Loucy (cell line): ENCODE results near the gene PTPN21.

Experiments used
- H2AFZ ChIP-seq: fragments of 200-600 bp; sonication (generic); 2 replicates; pipeline ENCODE4 v1.6.0; 2016; ENCODE audit warnings: antibody characterized with exemption, mild to moderate bottlenecking, low read length, moderate library complexity
- H3F3A ChIP-seq: fragments of 200-600 bp; 2 replicates; pipeline ENCODE4 v1.6.0; 2016; ENCODE audit warnings: antibody characterized with exemption, low read depth, mild to moderate bottlenecking
- H3K27me3 ChIP-seq: fragments of 200-600 bp; sonication (generic); 2 replicates; pipeline ENCODE4 v1.6.1; 2014; ENCODE audit warnings: low read length, mild to moderate bottlenecking; ENCODE audit not compliant: insufficient read depth, poor library complexity, severe bottlenecking
- H3K36me3 ChIP-seq: fragments of 200-600 bp; sonication (generic); 2 replicates; pipeline ENCODE4 v1.6.1; 2016; ENCODE audit warnings: low read length; ENCODE audit not compliant: insufficient read depth
- H3K4me1 ChIP-seq: fragments of 200-600 bp; sonication (generic); 2 replicates; pipeline ENCODE4 v1.5.1; 2014; ENCODE audit warnings: low read length, mild to moderate bottlenecking; ENCODE audit not compliant: insufficient read depth, poor library complexity, severe bottlenecking
- H3K4me2 ChIP-seq: fragments of 200-600 bp; sonication (generic); 2 replicates; pipeline ENCODE4 v1.6.0; 2014; ENCODE audit warnings: antibody characterized with exemption, low read length, low read depth, mild to moderate bottlenecking; ENCODE audit not compliant: poor library complexity, severe bottlenecking
- H3K4me3 ChIP-seq: fragments of 200-600 bp; sonication (generic); 2 replicates; pipeline ENCODE4 v1.5.1; 2014; ENCODE audit warnings: low read length, mild to moderate bottlenecking, mixed read lengths; ENCODE audit not compliant: poor library complexity, severe bottlenecking
- H3K79me2 ChIP-seq: fragments of 200-600 bp; sonication (generic); 2 replicates; pipeline ENCODE4 v1.6.1; 2014; ENCODE audit warnings: low read length; ENCODE audit not compliant: insufficient read depth
- H3K9ac ChIP-seq: fragments of 200-600 bp; sonication (generic); 2 replicates; pipeline ENCODE4 v1.6.0; 2014; ENCODE audit warnings: mild to moderate bottlenecking, low read depth, low read length, moderate library complexity; ENCODE audit not compliant: poor library complexity, severe bottlenecking
- H3K9me2 ChIP-seq: fragments of 200-600 bp; sonication (generic); replicated peaks from 2 replicates; pipeline ENCODE4 v1.6.1; 2016; ENCODE audit warnings: low read depth, low read length, mixed read lengths
- H3K9me3 ChIP-seq: fragments of 200-600 bp; sonication (generic); 2 replicates; pipeline ENCODE4 v1.6.1; 2014; ENCODE audit warnings: mild to moderate bottlenecking, antibody characterized with exemption, low read length, low read depth; ENCODE audit not compliant: insufficient read depth
- H4K20me1 ChIP-seq: fragments of 200-600 bp; sonication (generic); 2 replicates; pipeline ENCODE4 v1.6.0; 2014; ENCODE audit warnings: antibody characterized with exemption, low read length, mild to moderate bottlenecking; ENCODE audit not compliant: insufficient read depth, poor library complexity, severe bottlenecking
- CTCF ChIP-seq: fragments of 200-600 bp; sonication (generic); conservative IDR thresholded peaks from 2 replicates; pipeline ENCODE4 v1.5.1; 2014; ENCODE audit warnings: mild to moderate bottlenecking, antibody characterized with exemption, low read length
- EZH2phosphoT487 ChIP-seq: fragments of 200-600 bp; IDR thresholded peaks from 2 replicates; pipeline ENCODE4 v1.6.1; 2018; ENCODE audit warnings: antibody characterized with exemption, mild to moderate bottlenecking, moderate library complexity, borderline replicate concordance

Gene PTPN21

DNA sequence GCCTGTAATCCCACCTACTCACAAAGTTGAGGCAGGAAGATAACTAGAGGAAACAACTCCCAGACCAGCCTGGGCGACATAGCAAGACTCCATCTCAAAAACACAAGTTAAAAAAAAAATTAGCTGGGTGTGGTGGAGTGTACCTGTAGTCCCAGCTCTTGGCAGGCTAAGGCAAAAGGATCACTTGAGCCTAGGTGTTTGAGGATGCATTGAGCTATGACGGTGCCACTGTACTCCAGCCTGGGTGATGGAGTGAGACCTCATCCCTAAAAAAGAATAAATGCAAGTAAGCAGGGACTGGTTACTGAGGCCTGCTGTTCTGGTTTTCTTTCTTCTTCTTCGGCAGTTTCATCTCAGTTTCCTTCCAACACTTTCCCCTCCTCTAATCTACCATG lies 7.4 kb downstream of the PTPN21 start:
- no peak overlapping the region for H3K4me3 ChIP-seq
- H3F3A ChIP-seq = no peaks in the 10 kb centered on the region
- no peaks in the 10 kb centered on the region for H3K9me3 ChIP-seq
- H3K27me3 ChIP-seq = no peaks in the 10 kb centered on the region
- no peaks in the 10 kb centered on the region for H4K20me1 ChIP-seq
- no peak overlapping the region for H3K9ac ChIP-seq
- H3K79me2 ChIP-seq = no peaks in the 10 kb centered on the region
- H3K4me1 ChIP-seq = no peaks in the 10 kb centered on the region
- no peak overlapping the region for H3K4me2 ChIP-seq
- H3K36me3 ChIP-seq = no peaks in the 10 kb centered on the region
- H2AFZ ChIP-seq = no peak overlapping the region
- H3K9me2 ChIP-seq = no peaks in the 10 kb centered on the region
- no peak for TF ChIP-seq CTCF
- no peak for TF ChIP-seq EZH2phosphoT487

DNA sequence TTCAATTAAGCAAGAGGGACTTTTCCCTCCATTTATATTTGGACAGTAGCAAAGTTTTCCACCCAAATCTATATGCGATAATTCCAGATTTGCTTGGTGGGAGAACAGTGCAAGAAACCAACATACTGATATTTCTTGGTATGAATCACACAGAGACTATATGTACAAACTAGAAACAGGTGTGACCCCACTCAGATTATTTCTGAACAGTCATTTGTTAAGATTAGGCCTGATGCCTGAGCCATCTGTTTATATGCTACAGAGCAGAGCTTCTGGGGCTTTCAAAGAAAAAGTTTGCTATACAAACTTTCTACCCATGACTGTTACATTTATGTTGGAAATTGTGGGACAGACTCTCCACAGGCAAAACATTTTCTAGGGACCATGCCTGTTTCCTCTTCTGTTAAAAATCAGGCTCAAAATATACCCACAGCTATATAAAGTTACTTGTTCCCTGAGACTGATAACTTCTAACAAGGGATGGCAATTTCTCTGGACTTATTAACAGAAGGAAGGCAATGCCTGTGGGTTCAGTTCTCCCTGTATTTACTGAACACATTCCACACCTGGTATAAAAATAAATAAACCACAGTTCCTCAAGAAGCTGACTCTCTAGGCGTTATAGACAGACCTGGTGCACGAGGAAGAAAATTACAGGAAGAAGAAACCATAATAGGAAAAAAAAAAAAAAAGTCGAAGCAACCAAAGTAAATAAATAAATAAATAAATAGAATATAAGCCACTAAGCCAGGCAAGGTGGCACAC lies 8.0 kb downstream of the PTPN21 start:
- no peaks in the 10 kb centered on the region for H4K20me1 ChIP-seq
- H3K4me1 ChIP-seq = no peaks in the 10 kb centered on the region
- no peak overlapping the region for H3K9ac ChIP-seq
- H3K4me3 ChIP-seq = no peak overlapping the region
- no peaks in the 10 kb centered on the region for H3K9me3 ChIP-seq
- no peaks in the 10 kb centered on the region for H3K9me2 ChIP-seq
- H3K27me3 ChIP-seq = no peaks in the 10 kb centered on the region
- no peaks in the 10 kb centered on the region for H3K36me3 ChIP-seq
- no peaks in the 10 kb centered on the region for H3K79me2 ChIP-seq
- TF ChIP-seq CTCF = no peak
- TF ChIP-seq EZH2phosphoT487 = no peak
- H3F3A ChIP-seq = no peaks in the 10 kb centered on the region
- no peak overlapping the region for H2AFZ ChIP-seq
- H3K4me2 ChIP-seq = no peak overlapping the region

DNA sequence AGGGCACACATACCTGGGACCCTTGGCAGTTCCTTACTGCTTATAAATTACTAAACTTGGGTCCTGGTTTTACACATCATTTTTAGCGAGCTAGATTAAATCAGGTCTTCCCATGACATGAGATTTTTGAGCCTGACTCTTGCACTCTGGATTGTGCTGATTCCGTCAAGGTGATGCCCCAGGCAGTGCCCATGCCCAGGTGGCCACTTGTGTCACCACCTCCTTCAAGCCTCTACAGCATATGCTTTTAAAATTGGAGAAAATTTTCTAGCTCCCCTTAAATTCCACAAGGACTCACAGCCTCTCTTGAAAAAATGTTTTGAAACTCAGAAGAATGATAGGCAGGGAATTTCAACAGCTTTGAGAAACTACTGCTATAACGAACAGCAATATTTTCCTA lies 9.6 kb downstream of the PTPN21 start:
- TF ChIP-seq CTCF (no peak), EZH2phosphoT487 (no peak)
- no peak overlapping the region for H3K9ac ChIP-seq
- H3K4me1 ChIP-seq = no peaks in the 10 kb centered on the region
- no peaks in the 10 kb centered on the region for H3F3A ChIP-seq
- H3K27me3 ChIP-seq = no peaks in the 10 kb centered on the region
- H3K4me2 ChIP-seq = no peak overlapping the region
- H4K20me1 ChIP-seq = no peaks in the 10 kb centered on the region
- no peaks in the 10 kb centered on the region for H3K9me2 ChIP-seq
- no peaks in the 10 kb centered on the region for H3K79me2 ChIP-seq
- no peak overlapping the region for H2AFZ ChIP-seq
- H3K9me3 ChIP-seq = no peaks in the 10 kb centered on the region
- H3K36me3 ChIP-seq = no peaks in the 10 kb centered on the region
- H3K4me3 ChIP-seq = no peak overlapping the region
